Peyer's patch (tissue), 4 donors: ENCODE data around the gene KCNQ1. TPM values are rescaled to one million over a fixed set of nuclear protein-coding genes. Genes with fewer than 3 reads are reported as not detected.

Source experiments
- DNase-seq, 3 donors: peaks; one replicate each; pipeline ENCODE4 v3.0.0-alpha.2; 2017 to 2019
- H3K27ac ChIP-seq, 4 donors: fragments of 200-600 bp; sonication (generic); one replicate each; pipeline ENCODE4 v1.5.1; 2016 to 2019
- H3K27me3 ChIP-seq, 2 donors: fragments of 200-600 bp; sonication (generic); one replicate each; pipeline ENCODE4 v1.5.1; 2019
- H3K36me3 ChIP-seq, 3 donors: fragments of 200-600 bp; sonication (generic); one replicate each; pipeline ENCODE4 v1.5.1; 2016 to 2019
- H3K4me1 ChIP-seq, 4 donors: fragments of 200-600 bp; sonication (generic); one replicate each; pipeline ENCODE4 v1.5.1; 2016 to 2019
- H3K4me3 ChIP-seq, 4 donors: fragments of 200-600 bp; sonication (generic); 1 replicate in 3 of 4; 2 replicates in 1 of 4; pipeline ENCODE4 v1.5.1; 2016 to 2019; ENCODE audit warnings: mild to moderate bottlenecking in 1 of 4
- H3K9me3 ChIP-seq, 4 donors: fragments of 200-600 bp; sonication (generic); one replicate each; pipeline ENCODE4 v1.5.1; 2016 to 2019; ENCODE audit warnings: mild to moderate bottlenecking in 1 of 4
- POLR2A ChIP-seq, 2 donors: fragments of 450-650 bp; IDR thresholded peaks; one replicate each; pipeline ENCODE4 v1.5.1; 2017; ENCODE audit warnings: antibody characterized with exemption in 2 of 2, mild to moderate bottlenecking in 2 of 2, moderate library complexity in 2 of 2
- total RNA-seq, 4 donors: library from RNA; depleted of rRNA; stranded (reverse); fragments of >200 nt; gene quantifications; one replicate each; pipeline ENCODE4 v1.1.0, GENCODE V29; 2016
- TF ChIP-seq, protein P1 (sequence below), 6 experiments: fragments of 450-650 bp in 4 of 6; fragments of 200-600 bp in 2 of 6; sonication (generic) in 1 of 6; IDR thresholded peaks; one replicate each; pipeline ENCODE4 v1.5.1; 2017 to 2019; ENCODE audit warnings: antibody characterized with exemption in 6 of 6, mild to moderate bottlenecking in 3 of 6, moderate library complexity in 1 of 6

The KCNQ1 gene
- total RNA-seq, 4 donors from 2014 or later = 50.6 to 66.4 (median 54.2) TPM

DNA sequence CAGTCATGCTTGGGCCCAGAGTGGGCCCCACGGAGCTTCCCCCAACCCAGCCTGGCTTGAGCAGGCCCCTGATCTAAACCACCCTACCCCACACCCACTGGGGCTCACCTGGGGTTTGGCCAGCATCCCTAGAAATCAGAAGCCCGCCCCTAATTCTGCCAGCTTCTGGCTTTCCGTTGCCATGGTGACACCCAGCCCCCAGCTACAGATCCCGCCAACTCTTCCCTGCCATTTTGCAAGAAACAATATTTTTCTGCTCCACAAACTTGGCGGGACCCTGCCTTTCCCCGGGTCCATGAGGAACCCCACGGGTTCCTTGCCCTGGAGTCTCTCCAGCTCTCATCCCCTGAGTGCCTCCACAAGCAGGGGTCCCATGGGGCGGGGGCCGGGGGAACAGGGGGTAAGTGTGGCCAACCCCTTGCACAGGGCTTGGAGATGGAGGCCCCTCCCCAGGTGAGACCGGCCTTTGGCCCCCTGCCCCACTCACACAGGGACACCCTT lies 350.7 kb downstream of the KCNQ1 start:
- no peak overlapping the region for H3K4me3 ChIP-seq
- H3K27me3 ChIP-seq = no peaks in the 10 kb centered on the region
- no peaks in the 10 kb centered on the region for H3K9me3 ChIP-seq
- H3K27ac ChIP-seq = no peak overlapping the region
- no peaks in the 10 kb centered on the region for H3K36me3 ChIP-seq
- H3K4me1 ChIP-seq = peaks cover 0 to 10% (median 0%) of the 10 kb centered on the region in 4 donors
- DNase-seq = peak in 1 of 3 donors; percentile 30
- TF ChIP-seq POLR2A (IDR thresholded peaks at IDR 0.05) = no peak
- TF ChIP-seq, protein P1, sequence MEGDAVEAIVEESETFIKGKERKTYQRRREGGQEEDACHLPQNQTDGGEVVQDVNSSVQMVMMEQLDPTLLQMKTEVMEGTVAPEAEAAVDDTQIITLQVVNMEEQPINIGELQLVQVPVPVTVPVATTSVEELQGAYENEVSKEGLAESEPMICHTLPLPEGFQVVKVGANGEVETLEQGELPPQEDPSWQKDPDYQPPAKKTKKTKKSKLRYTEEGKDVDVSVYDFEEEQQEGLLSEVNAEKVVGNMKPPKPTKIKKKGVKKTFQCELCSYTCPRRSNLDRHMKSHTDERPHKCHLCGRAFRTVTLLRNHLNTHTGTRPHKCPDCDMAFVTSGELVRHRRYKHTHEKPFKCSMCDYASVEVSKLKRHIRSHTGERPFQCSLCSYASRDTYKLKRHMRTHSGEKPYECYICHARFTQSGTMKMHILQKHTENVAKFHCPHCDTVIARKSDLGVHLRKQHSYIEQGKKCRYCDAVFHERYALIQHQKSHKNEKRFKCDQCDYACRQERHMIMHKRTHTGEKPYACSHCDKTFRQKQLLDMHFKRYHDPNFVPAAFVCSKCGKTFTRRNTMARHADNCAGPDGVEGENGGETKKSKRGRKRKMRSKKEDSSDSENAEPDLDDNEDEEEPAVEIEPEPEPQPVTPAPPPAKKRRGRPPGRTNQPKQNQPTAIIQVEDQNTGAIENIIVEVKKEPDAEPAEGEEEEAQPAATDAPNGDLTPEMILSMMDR (IDR thresholded peaks at IDR 0.05) = no peak

DNA sequence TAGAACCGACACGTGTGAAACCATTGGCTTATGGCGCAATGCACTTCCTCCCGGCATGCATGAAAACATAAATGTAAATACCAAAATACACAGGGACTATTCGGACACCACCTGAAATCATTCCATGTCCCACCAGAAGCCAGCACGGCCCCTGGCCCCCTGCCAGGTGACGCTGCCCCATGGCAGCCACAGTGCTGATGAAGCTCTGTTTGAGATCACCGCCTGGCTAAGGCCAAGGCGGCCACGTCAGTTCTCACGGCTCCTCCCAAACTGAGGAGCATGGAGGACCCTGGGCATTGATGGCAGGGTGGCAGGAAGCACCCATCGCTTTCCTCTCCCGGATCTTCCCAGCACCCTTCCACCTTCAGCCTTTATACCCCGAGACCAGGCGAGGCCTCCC lies 351.3 kb downstream of the KCNQ1 start:
- no peaks in the 10 kb centered on the region for H3K27me3 ChIP-seq
- no peak for TF ChIP-seq POLR2A (IDR thresholded peaks at IDR 0.05)
- TF ChIP-seq, protein P1 (IDR thresholded peaks at IDR 0.05) = no peak
- no peak overlapping the region for H3K27ac ChIP-seq
- H3K36me3 ChIP-seq = no peaks in the 10 kb centered on the region
- peaks cover 0 to 10% (median 0%) of the 10 kb centered on the region in 4 donors for H3K4me1 ChIP-seq
- no peaks in the 10 kb centered on the region for H3K9me3 ChIP-seq
- no peak overlapping the region for H3K4me3 ChIP-seq
- DNase-seq = peak in 1 of 3 donors; percentile 37

DNA sequence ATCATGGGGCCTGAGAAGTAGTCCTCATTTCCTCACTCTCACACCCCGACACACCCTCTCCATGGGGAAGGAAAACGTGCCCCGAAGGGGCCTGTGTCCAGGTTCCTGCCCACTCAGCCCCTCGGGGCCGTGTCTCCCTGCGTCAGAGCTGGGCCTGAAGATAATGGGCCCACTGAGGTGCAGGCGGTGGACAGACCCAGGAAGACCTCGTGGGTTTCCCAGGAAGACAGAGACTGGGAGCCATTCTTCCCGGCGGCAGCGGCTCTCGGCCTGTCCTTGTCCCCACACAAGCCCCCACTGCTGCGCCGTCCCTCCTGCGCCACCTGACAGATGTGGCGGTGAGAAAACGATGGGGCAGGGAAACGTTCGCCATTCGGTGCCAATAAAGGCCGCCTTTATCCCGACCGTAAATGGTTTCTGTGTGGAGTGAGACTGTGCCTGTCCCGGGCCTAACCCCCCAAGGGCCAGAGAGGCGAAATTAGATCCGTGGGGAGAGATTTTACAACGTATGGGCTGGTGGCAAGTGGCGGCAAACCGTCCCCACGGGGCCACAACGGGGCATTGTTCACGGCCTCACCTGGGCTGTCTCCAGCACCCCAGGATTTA lies 351.8 kb downstream of the KCNQ1 start:
- DNase-seq = peak in 2 of 3 donors; percentile 31 to 34
- Histone ChIP-seq H3K27me3 (no peaks in the 10 kb centered on the region), H3K27ac (no peak overlapping the region), H3K4me1 (peaks cover 0 to 5% (median 0%) of the 10 kb centered on the region in 4 donors), H3K9me3 (no peaks in the 10 kb centered on the region), H3K36me3 (no peaks in the 10 kb centered on the region), H3K4me3 (no peak overlapping the region)
- no peak for TF ChIP-seq POLR2A (IDR thresholded peaks at IDR 0.05)
- TF ChIP-seq, protein P1 (IDR thresholded peaks at IDR 0.05) = no peak

DNA sequence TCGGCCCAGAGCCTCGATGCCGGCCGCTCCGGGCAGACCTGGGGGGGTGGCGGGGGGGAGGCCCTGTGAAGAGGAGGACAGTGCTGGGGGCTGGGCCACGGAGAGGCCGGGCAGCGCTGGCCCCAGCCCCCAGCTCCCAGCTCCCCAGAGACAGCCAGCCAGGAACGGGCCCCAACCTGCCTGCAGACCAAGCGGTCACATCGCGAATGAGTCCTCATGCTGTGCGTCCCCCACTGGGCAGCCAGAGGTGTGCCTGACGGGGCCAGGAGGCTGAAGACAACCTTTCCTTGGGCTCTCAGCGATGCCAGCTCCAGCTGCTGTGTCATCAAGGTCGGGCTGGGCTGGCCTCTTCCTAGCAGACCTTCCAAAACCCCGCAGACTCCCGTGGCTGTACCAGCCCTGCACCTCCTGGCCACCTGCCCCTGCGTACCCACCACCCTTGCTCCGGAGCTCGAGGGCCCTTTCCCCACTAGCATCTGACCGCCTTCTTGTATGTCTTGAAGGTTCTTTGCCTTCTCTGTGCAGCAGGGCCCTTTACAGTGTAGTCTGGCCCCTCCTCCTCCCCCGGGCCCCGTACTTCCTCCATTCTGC lies 352.4 kb downstream of the KCNQ1 start:
- no peaks in the 10 kb centered on the region for H3K36me3 ChIP-seq
- TF ChIP-seq, protein P1 (IDR thresholded peaks at IDR 0.05) = no peak
- TF ChIP-seq POLR2A (IDR thresholded peaks at IDR 0.05) = no peak
- H3K4me1 ChIP-seq = no peaks in the 10 kb centered on the region
- no peak overlapping the region for H3K27ac ChIP-seq
- no peaks in the 10 kb centered on the region for H3K9me3 ChIP-seq
- no peaks in the 10 kb centered on the region for H3K27me3 ChIP-seq
- H3K4me3 ChIP-seq = no peak overlapping the region
- DNase-seq = peak in 2 of 3 donors; percentile 15 to 39

DNA sequence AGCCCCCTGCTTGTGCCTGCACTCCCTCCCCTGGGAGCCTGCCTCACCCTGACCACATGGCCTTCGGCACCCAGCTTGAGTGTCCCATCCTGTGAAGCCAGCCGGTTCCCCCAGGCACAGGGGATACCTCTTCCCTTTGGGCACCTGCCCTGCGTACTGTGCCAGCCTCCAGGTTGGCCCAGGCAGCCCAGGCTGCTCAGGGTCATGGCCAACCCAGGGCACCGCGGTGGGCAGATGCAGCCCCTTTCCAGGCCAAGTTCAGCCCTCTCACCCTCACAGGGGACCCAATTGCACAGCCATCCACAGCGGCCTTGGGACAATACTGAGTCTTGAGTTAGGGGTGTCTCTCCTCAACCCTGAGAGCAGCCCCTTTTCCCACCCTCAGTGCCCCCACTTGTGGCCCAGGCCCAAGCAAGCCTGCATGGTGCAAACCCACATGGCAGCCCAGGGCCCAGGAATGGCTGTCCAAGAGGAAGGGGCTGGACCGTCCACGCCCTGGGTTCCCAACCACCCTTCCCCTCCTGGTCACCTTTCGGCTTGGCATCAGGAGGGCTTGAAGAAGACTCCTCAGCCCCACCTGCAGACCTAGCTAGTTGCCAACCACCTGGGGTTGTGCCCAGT lies 353.0 kb downstream of the KCNQ1 start:
- Histone ChIP-seq H3K4me1 (no peaks in the 10 kb centered on the region), H3K27me3 (no peaks in the 10 kb centered on the region), H3K27ac (no peak overlapping the region), H3K36me3 (no peaks in the 10 kb centered on the region), H3K9me3 (no peaks in the 10 kb centered on the region), H3K4me3 (no peak overlapping the region)
- DNase-seq = peak in 2 of 3 donors; percentile 34 to 42
- TF ChIP-seq POLR2A (IDR thresholded peaks at IDR 0.05) = no peak
- TF ChIP-seq, protein P1 (IDR thresholded peaks at IDR 0.05) = no peak
